Naive thymus-derived CD4-positive, alpha-beta T cell (primary cell): ENCODE measurements around the gene TATDN3. TPM values are rescaled to one million over a fixed set of nuclear protein-coding genes. Genes with fewer than 3 reads are reported as not detected.

ENCODE experiments used
- ATAC-seq: fragments of 150-1000 bp; cut with Tn5 transposase; 2 replicates; pipeline ENCODE4 v1.10.0; 2021; ENCODE audit warnings: mild to moderate bottlenecking, moderate library complexity
- CTCF ChIA-PET: fragments of 350-600 bp; sonication (Branson Sonifier 250); formaldehyde crosslinking; loops from one replicate; lab custom pipeline; 2021; ENCODE audit warnings: antibody characterized with exemption; lab: Charles Lee
- POLR2A ChIA-PET: fragments of 350-600 bp; sonication (Branson Sonifier 250); formaldehyde crosslinking; loops from one replicate; lab custom pipeline; 2021; ENCODE audit warnings: antibody characterized with exemption, inconsistent platforms; lab: Charles Lee
- DNase-seq, 9 donors: peaks; one replicate each; pipeline versions ENCODE4 v3.0.0 to v3.0.0-alpha.2; 2020 to 2022; ENCODE audit warnings: mixed read lengths in 1 of 9
- H3K27ac ChIP-seq: one replicate; pipeline ENCODE4 v1.7.0; 2013; ENCODE audit warnings: mild to moderate bottlenecking, low read depth, low read length, moderate library complexity
- H3K27me3 ChIP-seq, 2 donors: one replicate each; pipeline ENCODE4 v1.7.0; 2013; ENCODE audit warnings: low read length in 2 of 2, mild to moderate bottlenecking in 2 of 2, moderate library complexity in 2 of 2; ENCODE audit not compliant: control insufficient read depth in 2 of 2, insufficient read depth in 2 of 2
- H3K36me3 ChIP-seq, 3 experiments: 1 replicate in 2 of 3; 2 replicates in 1 of 3; pipeline ENCODE4 v1.7.0; 2013; ENCODE audit warnings: low read length in 3 of 3, mild to moderate bottlenecking in 3 of 3, moderate library complexity in 1 of 3; ENCODE audit not compliant: insufficient read depth in 3 of 3, control insufficient read depth in 2 of 3
- H3K4me1 ChIP-seq, 2 donors: one replicate each; pipeline ENCODE4 v1.7.0; 2013; ENCODE audit warnings: low read length in 2 of 2, mild to moderate bottlenecking in 2 of 2, moderate library complexity in 1 of 2; ENCODE audit not compliant: control insufficient read depth in 2 of 2, insufficient read depth in 2 of 2
- H3K4me3 ChIP-seq: 2 replicates; pipeline ENCODE4 v1.7.0; 2013; ENCODE audit warnings: mild to moderate bottlenecking, low read length
- H3K9me3 ChIP-seq, 3 experiments: 1 replicate in 2 of 3; 2 replicates in 1 of 3; pipeline ENCODE4 v1.7.0; 2013; ENCODE audit warnings: low read length in 3 of 3; ENCODE audit not compliant: control insufficient read depth in 2 of 3
- H3K27ac Mint-ChIP-seq, 9 donors: one replicate each; pipeline ENCODE4 v1.8.0; 2020 to 2022; ENCODE audit warnings: mixed read lengths in 9 of 9, mild to moderate bottlenecking in 8 of 9, moderate library complexity in 5 of 9, inconsistent platforms in 2 of 9
- H3K27me3 Mint-ChIP-seq, 5 donors: one replicate each; pipeline ENCODE4 v1.8.0; 2021 to 2022; ENCODE audit warnings: mixed read lengths in 5 of 5, mild to moderate bottlenecking in 1 of 5
- H3K36me3 Mint-ChIP-seq, 5 donors: one replicate each; pipeline ENCODE4 v1.8.0; 2020 to 2022; ENCODE audit warnings: mixed read lengths in 5 of 5, mild to moderate bottlenecking in 3 of 5, inconsistent platforms in 1 of 5
- H3K4me1 Mint-ChIP-seq, 7 donors: one replicate each; pipeline ENCODE4 v1.8.0; 2020 to 2022; ENCODE audit warnings: mixed read lengths in 7 of 7, mild to moderate bottlenecking in 3 of 7, inconsistent platforms in 1 of 7
- H3K4me3 Mint-ChIP-seq, 10 donors: one replicate each; pipeline ENCODE4 v1.8.0; 2020 to 2022; ENCODE audit warnings: mild to moderate bottlenecking in 10 of 10, mixed read lengths in 10 of 10, moderate library complexity in 6 of 10, inconsistent platforms in 2 of 10
- H3K9me3 Mint-ChIP-seq, 11 donors: one replicate each; pipeline ENCODE4 v1.8.0; 2020 to 2022; ENCODE audit warnings: mixed read lengths in 11 of 11, mild to moderate bottlenecking in 4 of 11, inconsistent platforms in 1 of 11, moderate library complexity in 1 of 11
- intact Hi-C, 2 donors: fragments of 100-400 bp; cut with micrococcal nuclease; formaldehyde crosslinking; loops; one replicate each; pipeline ENCODE4 v1.15.1; 2023
- polyA plus RNA-seq, 2 donors: library from polyadenylated mRNA; unstranded; fragments of 300-500 nt; fragmentation: Illumina TruSeq; gene quantifications; one replicate each; pipeline ENCODE4 v1.2.3, GENCODE V29; 2021
- total RNA-seq, 6 experiments: library from RNA in 5 of 6; stranded (reverse) in 5 of 6; gene quantifications; 1 replicate in 5 of 6; 2 replicates in 1 of 6; pipeline ENCODE4 v1.2.3 and lab custom pipeline; 2021 to 2026

Gene TATDN3
- total and polyA plus RNA-seq, 7 experiments from 2014 or later, result 10.0 to 19.2 (median 15.3) TPM

- Histone ChIP-seq H3K27me3 (no peaks in the 10 kb centered on the region), H3K4me1 (no peaks in the 10 kb centered on the region), H3K36me3 (peaks cover 0 to 15% (median 0%) of the 10 kb centered on the region in 3 experiments), H3K9me3 (peaks cover 0 to 18% (median 17%) of the 10 kb centered on the region in 3 experiments), H3K4me3 (no peak overlapping the region), H3K27ac (no peak overlapping the region)
- Mint-ChIP-seq H3K27me3 (no peaks in the 10 kb centered on the region), H3K9me3 (peaks cover 15 to 60% (median 35%) of the 10 kb centered on the region in 11 donors), H3K27ac (peak overlapping the region in 7 of 9 donors; percentile 39 to 79 (median 67)), H3K4me3 (peak overlapping the region in 2 of 10 donors; percentile 17 to 19), H3K36me3 (peaks cover 28 to 82% (median 77%) of the 10 kb centered on the region in 5 donors), H3K4me1 (peaks cover 12 to 52% (median 37%) of the 10 kb centered on the region in 7 donors)
- DNase-seq, result peak in 4 of 9 donors; percentile 8 to 40 (median 20)
- ATAC-seq, result no peak
- ChIA-PET CTCF (interaction anchor here (1.3 kb wide), 1 partner anchor 20 kb away, joined by 3 read pairs; no protein-coding TSS in a partner anchor), POLR2A (interaction anchor here (1.6 kb wide), 1 partner anchor 51 kb away, joined by 4 read pairs; no protein-coding TSS in a partner anchor)
- intact Hi-C loops, result no loop called here
Observed at GRCh38 chr1:212769459-212770167, 22.1 kb upstream of the TATDN3 start.

GRCh38 chr1:212771341-212771740, 20.4 kb upstream of the TATDN3 start:
- Mint-ChIP-seq H3K27me3 (no peaks in the 10 kb centered on the region), H3K9me3 (peaks cover 10 to 56% (median 32%) of the 10 kb centered on the region in 11 donors), H3K4me1 (peaks cover 17 to 50% (median 35%) of the 10 kb centered on the region in 7 donors), H3K36me3 (peaks cover 24 to 78% (median 67%) of the 10 kb centered on the region in 5 donors), H3K4me3 (no peak overlapping the region), H3K27ac (no peak overlapping the region)
- ChIA-PET CTCF (interaction anchor here (0.7 to 2.0 kb wide), 3 partner anchors 10 to 106 kb away, joined by 3 to 5 read pairs (median 5); no protein-coding TSS in a partner anchor), POLR2A (no interaction called here)
- DNase-seq (no peak), ATAC-seq (no peak)
- Histone ChIP-seq H3K9me3 (peaks cover 0 to 18% (median 17%) of the 10 kb centered on the region in 3 experiments), H3K27ac (no peak overlapping the region), H3K4me3 (no peak overlapping the region), H3K4me1 (no peaks in the 10 kb centered on the region), H3K27me3 (no peaks in the 10 kb centered on the region), H3K36me3 (peaks cover 0 to 15% (median 0%) of the 10 kb centered on the region in 3 experiments)
- intact Hi-C loops, result no loop called here

- H3K4me3 Mint-ChIP-seq, result no peak overlapping the region
- ATAC-seq, result no peak
- Histone ChIP-seq H3K4me1 (no peaks in the 10 kb centered on the region), H3K9me3 (peaks cover 0 to 18% (median 17%) of the 10 kb centered on the region in 3 experiments), H3K4me3 (no peak overlapping the region), H3K27me3 (no peaks in the 10 kb centered on the region), H3K27ac (no peak overlapping the region), H3K36me3 (peaks cover 0 to 15% (median 0%) of the 10 kb centered on the region in 3 experiments)
- DNase-seq, result no peak
- H3K9me3 Mint-ChIP-seq, result peaks cover 0 to 39% (median 23%) of the 10 kb centered on the region in 11 donors
- intact Hi-C loops, result no loop called here
- H3K27ac Mint-ChIP-seq, result peak overlapping the region in 1 of 9 donors; percentile 4
- H3K27me3 Mint-ChIP-seq, result no peaks in the 10 kb centered on the region
- peaks cover 17 to 47% (median 27%) of the 10 kb centered on the region in 7 donors for H3K4me1 Mint-ChIP-seq
- ChIA-PET CTCF (interaction anchor here (0.7 to 2.0 kb wide), 3 partner anchors 9 to 108 kb away, joined by 4 to 5 read pairs (median 4); no protein-coding TSS in a partner anchor), POLR2A (interaction anchor here (1.2 kb wide), 1 partner anchor 18 kb away, joined by 6 read pairs; the partner anchor contains the start of gene NSL1)
- H3K36me3 Mint-ChIP-seq, result peaks cover 15 to 72% (median 61%) of the 10 kb centered on the region in 5 donors
Observed at GRCh38 chr1:212773011-212773410, 18.7 kb upstream of the TATDN3 start.

- DNase-seq (no peak), ATAC-seq (peak; percentile 49)
- peaks cover 0 to 23% (median 11%) of the 10 kb centered on the region in 11 donors for H3K9me3 Mint-ChIP-seq
- peaks cover 0 to 15% (median 0%) of the 10 kb centered on the region in 3 experiments for H3K36me3 ChIP-seq
- H3K27me3 Mint-ChIP-seq, result no peaks in the 10 kb centered on the region
- ChIA-PET CTCF (interaction anchor here (1.6 kb wide), 1 partner anchor 109 kb away, joined by 3 read pairs; no protein-coding TSS in a partner anchor), POLR2A (no interaction called here)
- H3K27ac ChIP-seq, result no peak overlapping the region
- H3K27me3 ChIP-seq, result no peaks in the 10 kb centered on the region
- peak overlapping the region in 1 of 9 donors; percentile 2 for H3K27ac Mint-ChIP-seq
- no peak overlapping the region for H3K4me3 ChIP-seq
- no peak overlapping the region for H3K4me3 Mint-ChIP-seq
- no peaks in the 10 kb centered on the region for H3K4me1 ChIP-seq
- intact Hi-C loops, result no loop called here
- H3K4me1 Mint-ChIP-seq, result peaks cover 10 to 40% (median 21%) of the 10 kb centered on the region in 7 donors
- H3K36me3 Mint-ChIP-seq, result peaks cover 10 to 62% (median 48%) of the 10 kb centered on the region in 5 donors
- H3K9me3 ChIP-seq, result peaks cover 0 to 10% (median 3%) of the 10 kb centered on the region in 3 experiments
Observed at GRCh38 chr1:212774584-212774983, 17.1 kb upstream of the TATDN3 start.

GRCh38 chr1:212775241-212775640, 16.5 kb upstream of the TATDN3 start:
- Mint-ChIP-seq H3K27me3 (no peaks in the 10 kb centered on the region), H3K9me3 (peaks cover 0 to 17% (median 6%) of the 10 kb centered on the region in 11 donors), H3K4me3 (no peak overlapping the region), H3K4me1 (peaks cover 4 to 33% (median 19%) of the 10 kb centered on the region in 7 donors), H3K27ac (peak overlapping the region in 2 of 9 donors; percentile 28 to 35), H3K36me3 (peaks cover 8 to 55% (median 41%) of the 10 kb centered on the region in 5 donors)
- H3K27me3 ChIP-seq, result no peaks in the 10 kb centered on the region
- no peak overlapping the region for H3K4me3 ChIP-seq
- CTCF ChIA-PET, result interaction anchor here (1.6 to 2.2 kb wide), 2 partner anchors 108 to 110 kb away, joined by 3 to 15 read pairs; no protein-coding TSS in a partner anchor
- ATAC-seq (no peak), DNase-seq (no peak)
- H3K36me3 ChIP-seq, result peaks cover 0 to 15% (median 0%) of the 10 kb centered on the region in 3 experiments
- H3K27ac ChIP-seq, result no peak overlapping the region
- intact Hi-C loops, result no loop called here
- no peaks in the 10 kb centered on the region for H3K4me1 ChIP-seq
- POLR2A ChIA-PET, result no interaction called here
- H3K9me3 ChIP-seq, result peaks cover 0 to 5% (median 0%) of the 10 kb centered on the region in 3 experiments

GRCh38 chr1:212777151-212777550, 14.5 kb upstream of the TATDN3 start:
- Mint-ChIP-seq H3K9me3 (peaks cover 0 to 2% (median 0%) of the 10 kb centered on the region in 11 donors), H3K27ac (peak overlapping the region in 2 of 9 donors; percentile 13 to 60), H3K4me1 (peaks cover 4 to 33% (median 19%) of the 10 kb centered on the region in 7 donors), H3K36me3 (peaks cover under 1 to 38% (median 27%) of the 10 kb centered on the region in 5 donors), H3K27me3 (no peaks in the 10 kb centered on the region), H3K4me3 (no peak overlapping the region)
- ChIA-PET CTCF (interaction anchor here (0.8 to 2.2 kb wide), 4 partner anchors 28 to 300 kb away, joined by 3 to 15 read pairs (median 6); no protein-coding TSS in a partner anchor), POLR2A (interaction anchor here (0.9 kb wide), 1 partner anchor 14 kb away, joined by 4 read pairs; the partner anchor contains the start of genes NSL1 and TATDN3)
- H3K27ac ChIP-seq, result no peak overlapping the region
- H3K9me3 ChIP-seq, result no peaks in the 10 kb centered on the region
- H3K4me1 ChIP-seq, result no peaks in the 10 kb centered on the region
- no peak overlapping the region for H3K4me3 ChIP-seq
- intact Hi-C loops, result loop anchor here in 1 of 2 donors (2.0 kb wide), 1 partner anchor 22 kb away; no protein-coding TSS in a partner anchor
- no peak for ATAC-seq
- H3K36me3 ChIP-seq, result peaks cover 0 to 6% (median 4%) of the 10 kb centered on the region in 3 experiments
- DNase-seq, result no peak
- H3K27me3 ChIP-seq, result no peaks in the 10 kb centered on the region
